HCT116 (cell line): ENCODE results near the gene LMNTD2. TPM values are rescaled to one million over a fixed set of nuclear protein-coding genes. Genes with fewer than 3 reads are reported as not detected.

ENCODE experiments used
- ATAC-seq: fragments of 200-7000 bp; cut with Tn5 transposase; 2 replicates; pipeline ENCODE4 v1.9.1; 2020; ENCODE audit warnings: mild to moderate bottlenecking, moderate library complexity
- BruUV-seq: library from RNA; stranded (reverse); fragments of 400-500 nt; replicated peaks from 2 replicates; lab custom pipeline; 2021; lab: Mats Ljungman, UMichigan
- CTCF ChIA-PET: fragments of 300-600 bp; sonication (Branson Sonifier 250); formaldehyde crosslinking; loops from one replicate; lab custom pipeline; 2021; ENCODE audit warnings: antibody characterized with exemption; lab: Charles Lee
- POLR2A ChIA-PET: fragments of 300-600, 350-600 bp; sonication (Branson Sonifier 250); formaldehyde crosslinking; loops from one replicate; lab custom pipeline; 2021; ENCODE audit warnings: antibody characterized with exemption; lab: Charles Lee
- RAD21 ChIA-PET, 2 experiments: fragments of 300-600 bp; sonication (Branson Sonifier 250); formaldehyde crosslinking; loops; one replicate each; lab custom pipeline; 2023; ENCODE audit warnings: low total read pairs in 2 of 2; ENCODE audit not compliant: uncharacterized antibody in 2 of 2, unreplicated experiment in 2 of 2, low non-redundant PET in 1 of 2; lab: Charles Lee
- DNase-seq: peaks from one replicate; pipeline ENCODE4 v3.0.0-alpha.2; 2010; ENCODE audit warnings: low read depth, low spot score
- H2AFZ ChIP-seq: fragments of 200-600 bp; shearing (Covaris generic), sonication (generic); 2 replicates; pipeline ENCODE4 v1.6.1; 2017; ENCODE audit warnings: low read depth, mixed run types, mixed read lengths, antibody characterized with exemption, low read length; ENCODE audit not compliant: poor library complexity, severe bottlenecking
- H3K27ac ChIP-seq: 2 replicates; pipeline ENCODE4 v1.5.1; 2012; ENCODE audit warnings: low read depth, low read length
- H3K27me3 ChIP-seq: fragments of 200-600 bp; sonication (generic); 2 replicates; pipeline ENCODE4 v1.6.1; 2016; ENCODE audit warnings: mixed run types, low read length, mixed read lengths; ENCODE audit not compliant: insufficient read depth
- H3K36me3 ChIP-seq, 2 experiments: fragments of 200-500 bp in 1 of 2; fragments of 200-600 bp in 1 of 2; sonication (Bioruptor generic) in 1 of 2; sonication (generic) in 1 of 2; 2 replicates each; pipeline versions ENCODE4 v1.5.1 to v1.6.1; 2014 to 2016; ENCODE audit warnings: low read length in 2 of 2, inconsistent platforms in 1 of 2, mixed read lengths in 1 of 2, mixed run types in 1 of 2; ENCODE audit not compliant: insufficient read depth in 2 of 2, control insufficient read depth in 1 of 2
- H3K4me1 ChIP-seq, 2 experiments: fragments of 200-600 bp in 1 of 2; sonication (generic) in 1 of 2; 2 replicates each; pipeline versions ENCODE4 v1.5.1 to v1.6.1; 2012 to 2017; ENCODE audit warnings: low read length in 2 of 2, inconsistent platforms in 1 of 2, mild to moderate bottlenecking in 1 of 2, mixed read lengths in 1 of 2, mixed run types in 1 of 2, moderate library complexity in 1 of 2; ENCODE audit not compliant: insufficient read depth in 2 of 2, control insufficient read depth in 1 of 2
- H3K4me2 ChIP-seq: fragments of 200-600 bp; sonication (generic); 2 replicates; pipeline ENCODE4 v1.6.1; 2017; ENCODE audit warnings: mixed run types, low read length, mixed read lengths
- H3K4me3 ChIP-seq, 2 experiments: fragments of 200-600 bp in 1 of 2; sonication (generic) in 1 of 2; replicated peaks in 1 of 2; 2 replicates each; pipeline ENCODE4 v1.5.1; 2011 to 2016; ENCODE audit warnings: low read length in 2 of 2, control low read depth in 1 of 2, low read depth in 1 of 2, mild to moderate bottlenecking in 1 of 2, mixed read lengths in 1 of 2, mixed run types in 1 of 2
- H3K79me2 ChIP-seq: fragments of 200-600 bp; sonication (generic); 2 replicates; pipeline ENCODE4 v1.6.1; 2017; ENCODE audit warnings: mild to moderate bottlenecking, mixed run types, low read length, moderate library complexity, mixed read lengths; ENCODE audit not compliant: insufficient read depth
- H3K9ac ChIP-seq: fragments of 200-600 bp; sonication (generic); 2 replicates; pipeline ENCODE4 v1.6.1; 2016; ENCODE audit warnings: low read length, mixed read lengths
- H3K9me2 ChIP-seq: fragments of 200-600 bp; sonication (generic), shearing (Covaris generic); 2 replicates; pipeline ENCODE4 v1.6.1; 2017; ENCODE audit warnings: mixed run types, mild to moderate bottlenecking, moderate library complexity; ENCODE audit not compliant: insufficient read depth
- H3K9me3 ChIP-seq, 2 experiments: fragments of 200-500 bp in 1 of 2; fragments of 200-600 bp in 1 of 2; sonication (Bioruptor generic) in 1 of 2; sonication (generic) in 1 of 2; 2 replicates each; pipeline ENCODE4 v1.6.1; 2014 to 2017; ENCODE audit warnings: low read length in 2 of 2, mixed read lengths in 2 of 2, inconsistent platforms in 1 of 2, low read depth in 1 of 2, mild to moderate bottlenecking in 1 of 2, mixed run types in 1 of 2, moderate library complexity in 1 of 2; ENCODE audit not compliant: control insufficient read depth in 1 of 2, insufficient read depth in 1 of 2
- H4K20me1 ChIP-seq: fragments of 200-600 bp; sonication (generic), shearing (Covaris generic); 2 replicates; pipeline ENCODE4 v1.6.1; 2017; ENCODE audit warnings: mixed run types, mild to moderate bottlenecking, moderate library complexity; ENCODE audit not compliant: insufficient read depth
- CEBPB ChIP-seq: IDR thresholded peaks from 2 replicates; pipeline ENCODE4 v1.6.1; 2012; ENCODE audit warnings: low read depth
- EGR1 ChIP-seq: IDR thresholded peaks from 2 replicates; pipeline ENCODE4 v1.6.1; 2012; ENCODE audit warnings: low read depth
- ELF1 ChIP-seq: IDR thresholded peaks from 2 replicates; pipeline ENCODE4 v1.6.1; 2012; ENCODE audit warnings: low read depth, borderline replicate concordance
- EZH2phosphoT487 ChIP-seq: fragments of 200-600 bp; IDR thresholded peaks from 2 replicates; pipeline ENCODE4 v1.6.1; 2018; ENCODE audit warnings: antibody characterized with exemption, borderline replicate concordance
- JUND ChIP-seq: IDR thresholded peaks from 2 replicates; pipeline ENCODE4 v1.6.1; 2012
- POLR2A ChIP-seq: IDR thresholded peaks from 2 replicates; pipeline ENCODE4 v1.7.0; 2011; ENCODE audit warnings: borderline replicate concordance; ENCODE audit not compliant: insufficient read depth, insufficient read length; ENCODE audit errors: extremely low read depth
- POLR2AphosphoS5 ChIP-seq: IDR thresholded peaks from 2 replicates; pipeline ENCODE4 v1.6.1; 2011; ENCODE audit warnings: mild to moderate bottlenecking, low read depth, low read length, moderate library complexity
- SIN3A ChIP-seq: IDR thresholded peaks from 2 replicates; pipeline ENCODE4 v1.6.1; 2012; ENCODE audit warnings: low read depth
- SP1 ChIP-seq: IDR thresholded peaks from 2 replicates; pipeline ENCODE4 v1.6.1; 2012; ENCODE audit warnings: low read depth
- SRF ChIP-seq: IDR thresholded peaks from 2 replicates; pipeline ENCODE4 v1.6.1; 2012; ENCODE audit warnings: low read depth
- YY1 ChIP-seq: IDR thresholded peaks from 2 replicates; pipeline ENCODE4 v1.6.1; 2011; ENCODE audit warnings: low read length, low read depth, moderate library complexity, mild to moderate bottlenecking; ENCODE audit not compliant: insufficient replicate concordance; ENCODE audit errors: extremely low read depth
- ZFX ChIP-seq: fragments of 450-650 bp; IDR thresholded peaks from 2 replicates; pipeline ENCODE4 v1.6.1; 2017
- intact Hi-C: fragments of 100-400 bp; cut with micrococcal nuclease; formaldehyde crosslinking; loops from 2 replicates; pipeline ENCODE4 v1.10.0; 2022
- total RNA-seq: library from RNA; stranded (reverse); gene quantifications from one replicate; pipeline ENCODE4 v1.2.1, GENCODE V29; 2021; ENCODE audit not compliant: unreplicated experiment
- TF ChIP-seq, protein P1 (sequence below): IDR thresholded peaks from 2 replicates; pipeline ENCODE4 v1.6.1; 2012; ENCODE audit warnings: low read depth

LMNTD2 gene
- total RNA-seq, 1 experiment from 2014 or later, result 9.5 TPM

DNA sequence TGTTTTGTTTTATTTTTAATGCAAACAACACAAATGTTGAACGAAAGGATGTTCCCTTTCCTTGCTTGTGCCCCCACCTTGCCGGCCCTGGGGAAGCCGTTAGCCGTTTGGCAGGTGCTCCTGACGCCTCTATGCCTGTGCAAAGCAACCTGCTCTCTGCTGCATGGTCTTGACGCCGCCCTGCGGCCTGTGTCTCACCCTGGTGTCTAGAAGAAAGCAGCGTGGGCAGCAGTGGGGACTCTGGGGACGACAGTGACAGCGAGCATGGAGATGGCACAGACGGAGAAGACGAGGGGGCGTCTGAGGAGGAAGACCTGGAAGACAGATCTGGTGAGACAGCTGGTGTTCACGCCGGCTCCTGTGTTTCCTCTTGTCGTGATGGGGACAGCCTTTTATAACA, 21.2 kb upstream of the LMNTD2 start:
- Histone ChIP-seq H3K9ac (no peak overlapping the region), H3K27me3 (no peaks in the 10 kb centered on the region), H3K9me3 (no peaks in the 10 kb centered on the region), H3K79me2 (peaks cover 93% of the 10 kb centered on the region), H3K4me2 (no peak overlapping the region), H3K9me2 (no peaks in the 10 kb centered on the region), H3K4me1 (peaks cover 12 to 17% of the 10 kb centered on the region in 2 experiments), H4K20me1 (no peaks in the 10 kb centered on the region; the same call in 1 of the 2 replicates), H2AFZ (no peak overlapping the region), H3K36me3 (peaks cover 19 to 35% of the 10 kb centered on the region in 2 experiments; a peak in 3 of 4 replicates), H3K27ac (no peak overlapping the region), H3K4me3 (no peak overlapping the region)
- intact Hi-C loops, result no loop called here
- ChIA-PET CTCF (no interaction called here), POLR2A (no interaction called here), RAD21 (no interaction called here)
- BruUV-seq, result no TSS peak
- no peak for ATAC-seq
- DNase-seq, result no peak
- TF ChIP-seq YY1, result no peak
- TF ChIP-seq, protein P1, sequence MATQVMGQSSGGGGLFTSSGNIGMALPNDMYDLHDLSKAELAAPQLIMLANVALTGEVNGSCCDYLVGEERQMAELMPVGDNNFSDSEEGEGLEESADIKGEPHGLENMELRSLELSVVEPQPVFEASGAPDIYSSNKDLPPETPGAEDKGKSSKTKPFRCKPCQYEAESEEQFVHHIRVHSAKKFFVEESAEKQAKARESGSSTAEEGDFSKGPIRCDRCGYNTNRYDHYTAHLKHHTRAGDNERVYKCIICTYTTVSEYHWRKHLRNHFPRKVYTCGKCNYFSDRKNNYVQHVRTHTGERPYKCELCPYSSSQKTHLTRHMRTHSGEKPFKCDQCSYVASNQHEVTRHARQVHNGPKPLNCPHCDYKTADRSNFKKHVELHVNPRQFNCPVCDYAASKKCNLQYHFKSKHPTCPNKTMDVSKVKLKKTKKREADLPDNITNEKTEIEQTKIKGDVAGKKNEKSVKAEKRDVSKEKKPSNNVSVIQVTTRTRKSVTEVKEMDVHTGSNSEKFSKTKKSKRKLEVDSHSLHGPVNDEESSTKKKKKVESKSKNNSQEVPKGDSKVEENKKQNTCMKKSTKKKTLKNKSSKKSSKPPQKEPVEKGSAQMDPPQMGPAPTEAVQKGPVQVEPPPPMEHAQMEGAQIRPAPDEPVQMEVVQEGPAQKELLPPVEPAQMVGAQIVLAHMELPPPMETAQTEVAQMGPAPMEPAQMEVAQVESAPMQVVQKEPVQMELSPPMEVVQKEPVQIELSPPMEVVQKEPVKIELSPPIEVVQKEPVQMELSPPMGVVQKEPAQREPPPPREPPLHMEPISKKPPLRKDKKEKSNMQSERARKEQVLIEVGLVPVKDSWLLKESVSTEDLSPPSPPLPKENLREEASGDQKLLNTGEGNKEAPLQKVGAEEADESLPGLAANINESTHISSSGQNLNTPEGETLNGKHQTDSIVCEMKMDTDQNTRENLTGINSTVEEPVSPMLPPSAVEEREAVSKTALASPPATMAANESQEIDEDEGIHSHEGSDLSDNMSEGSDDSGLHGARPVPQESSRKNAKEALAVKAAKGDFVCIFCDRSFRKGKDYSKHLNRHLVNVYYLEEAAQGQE, result no peak
- TF ChIP-seq, all 23 proteins: peak for 0

DNA sequence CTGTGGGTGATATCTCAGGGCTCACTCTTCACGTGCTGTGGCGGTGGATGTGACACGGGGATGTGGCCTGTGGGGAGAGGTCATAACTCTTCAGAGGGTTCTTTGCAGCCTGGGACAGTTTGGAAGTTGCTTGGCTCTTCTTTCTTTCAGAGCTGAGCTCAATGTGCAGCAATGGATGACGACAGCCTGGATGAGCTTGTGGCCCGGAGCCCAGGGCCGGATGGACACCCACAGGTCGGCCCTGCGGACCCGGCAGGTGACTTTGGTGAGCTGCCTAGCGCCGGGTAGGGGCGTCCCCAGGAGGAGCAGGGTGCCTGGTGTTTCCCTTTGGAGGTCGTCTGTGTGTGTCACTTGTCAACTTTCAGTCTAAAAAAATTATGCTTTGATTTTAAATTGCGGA, 20.8 kb upstream of the LMNTD2 start:
- Histone ChIP-seq H3K9ac (no peak overlapping the region), H3K27me3 (no peaks in the 10 kb centered on the region), H3K4me1 (peaks cover 12 to 17% of the 10 kb centered on the region in 2 experiments), H2AFZ (no peak overlapping the region), H3K9me2 (no peaks in the 10 kb centered on the region), H3K27ac (no peak overlapping the region), H3K79me2 (peaks cover 90% of the 10 kb centered on the region), H3K36me3 (peaks cover 19 to 31% of the 10 kb centered on the region in 2 experiments; a peak in 3 of 4 replicates), H4K20me1 (no peaks in the 10 kb centered on the region; the same call in 1 of the 2 replicates), H3K4me3 (no peak overlapping the region), H3K9me3 (no peaks in the 10 kb centered on the region), H3K4me2 (no peak overlapping the region)
- ChIA-PET POLR2A (no interaction called here), RAD21 (no interaction called here), CTCF (no interaction called here)
- BruUV-seq, result no TSS peak
- intact Hi-C loops, result no loop called here
- ATAC-seq (no peak), DNase-seq (no peak)
- TF ChIP-seq ZFX (no peak), SIN3A (no peak), SRF (no peak), ELF1 (no peak), EGR1 (no peak), POLR2A (no peak), CEBPB (no peak), EZH2phosphoT487 (no peak), SP1 (no peak), JUND (no peak), POLR2AphosphoS5 (no peak)
- TF ChIP-seq, protein P1, result no peak
